ENCODE data around the gene TNF.
"Not testable (repeated sequence)": the region's sequence is repeated elsewhere in the genome, so short reads cannot be mapped to it uniquely, and the experiment has no call there.

TNF gene

DNA sequence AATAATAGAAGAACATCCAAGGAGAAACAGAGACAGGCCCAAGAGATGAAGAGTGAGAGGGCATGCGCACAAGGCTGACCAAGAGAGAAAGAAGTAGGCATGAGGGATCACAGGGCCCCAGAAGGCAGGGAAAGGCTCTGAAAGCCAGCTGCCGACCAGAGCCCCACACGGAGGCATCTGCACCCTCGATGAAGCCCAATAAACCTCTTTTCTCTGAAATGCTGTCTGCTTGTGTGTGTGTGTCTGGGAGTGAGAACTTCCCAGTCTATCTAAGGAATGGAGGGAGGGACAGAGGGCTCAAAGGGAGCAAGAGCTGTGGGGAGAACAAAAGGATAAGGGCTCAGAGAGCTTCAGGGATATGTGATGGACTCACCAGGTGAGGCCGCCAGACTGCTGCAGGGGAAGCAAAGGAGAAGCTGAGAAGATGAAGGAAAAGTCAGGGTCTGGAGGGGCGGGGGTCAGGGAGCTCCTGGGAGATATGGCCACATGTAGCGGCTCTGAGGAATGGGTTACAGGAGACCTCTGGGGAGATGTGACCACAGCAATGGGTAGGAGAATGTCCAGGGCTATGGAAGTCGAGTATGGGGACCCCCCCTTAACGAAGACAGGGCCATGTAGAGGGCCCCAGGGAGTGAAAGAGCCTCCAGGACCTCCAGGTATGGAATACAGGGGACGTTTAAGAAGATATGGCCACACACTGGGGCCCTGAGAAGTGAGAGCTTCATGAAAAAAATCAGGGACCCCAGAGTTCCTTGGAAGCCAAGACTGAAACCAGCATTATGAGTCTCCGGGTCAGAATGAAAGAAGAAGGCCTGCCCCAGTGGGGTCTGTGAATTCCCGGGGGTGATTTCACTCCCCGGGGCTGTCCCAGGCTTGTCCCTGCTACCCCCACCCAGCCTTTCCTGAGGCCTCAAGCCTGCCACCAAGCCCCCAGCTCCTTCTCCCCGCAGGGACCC, 981 bp upstream of the TNF start:
- DNase-seq, result no peak

DNA sequence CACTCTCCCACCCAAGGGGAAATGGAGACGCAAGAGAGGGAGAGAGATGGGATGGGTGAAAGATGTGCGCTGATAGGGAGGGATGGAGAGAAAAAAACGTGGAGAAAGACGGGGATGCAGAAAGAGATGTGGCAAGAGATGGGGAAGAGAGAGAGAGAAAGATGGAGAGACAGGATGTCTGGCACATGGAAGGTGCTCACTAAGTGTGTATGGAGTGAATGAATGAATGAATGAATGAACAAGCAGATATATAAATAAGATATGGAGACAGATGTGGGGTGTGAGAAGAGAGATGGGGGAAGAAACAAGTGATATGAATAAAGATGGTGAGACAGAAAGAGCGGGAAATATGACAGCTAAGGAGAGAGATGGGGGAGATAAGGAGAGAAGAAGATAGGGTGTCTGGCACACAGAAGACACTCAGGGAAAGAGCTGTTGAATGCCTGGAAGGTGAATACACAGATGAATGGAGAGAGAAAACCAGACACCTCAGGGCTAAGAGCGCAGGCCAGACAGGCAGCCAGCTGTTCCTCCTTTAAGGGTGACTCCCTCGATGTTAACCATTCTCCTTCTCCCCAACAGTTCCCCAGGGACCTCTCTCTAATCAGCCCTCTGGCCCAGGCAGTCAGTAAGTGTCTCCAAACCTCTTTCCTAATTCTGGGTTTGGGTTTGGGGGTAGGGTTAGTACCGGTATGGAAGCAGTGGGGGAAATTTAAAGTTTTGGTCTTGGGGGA, 754 bp downstream of the TNF start:
- no peak for DNase-seq

DNA sequence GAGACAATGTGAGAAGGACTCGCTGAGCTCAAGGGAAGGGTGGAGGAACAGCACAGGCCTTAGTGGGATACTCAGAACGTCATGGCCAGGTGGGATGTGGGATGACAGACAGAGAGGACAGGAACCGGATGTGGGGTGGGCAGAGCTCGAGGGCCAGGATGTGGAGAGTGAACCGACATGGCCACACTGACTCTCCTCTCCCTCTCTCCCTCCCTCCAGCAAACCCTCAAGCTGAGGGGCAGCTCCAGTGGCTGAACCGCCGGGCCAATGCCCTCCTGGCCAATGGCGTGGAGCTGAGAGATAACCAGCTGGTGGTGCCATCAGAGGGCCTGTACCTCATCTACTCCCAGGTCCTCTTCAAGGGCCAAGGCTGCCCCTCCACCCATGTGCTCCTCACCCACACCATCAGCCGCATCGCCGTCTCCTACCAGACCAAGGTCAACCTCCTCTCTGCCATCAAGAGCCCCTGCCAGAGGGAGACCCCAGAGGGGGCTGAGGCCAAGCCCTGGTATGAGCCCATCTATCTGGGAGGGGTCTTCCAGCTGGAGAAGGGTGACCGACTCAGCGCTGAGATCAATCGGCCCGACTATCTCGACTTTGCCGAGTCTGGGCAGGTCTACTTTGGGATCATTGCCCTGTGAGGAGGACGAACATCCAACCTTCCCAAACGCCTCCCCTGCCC, 1.7 kb downstream of the TNF start:
- no peak for DNase-seq

DNA sequence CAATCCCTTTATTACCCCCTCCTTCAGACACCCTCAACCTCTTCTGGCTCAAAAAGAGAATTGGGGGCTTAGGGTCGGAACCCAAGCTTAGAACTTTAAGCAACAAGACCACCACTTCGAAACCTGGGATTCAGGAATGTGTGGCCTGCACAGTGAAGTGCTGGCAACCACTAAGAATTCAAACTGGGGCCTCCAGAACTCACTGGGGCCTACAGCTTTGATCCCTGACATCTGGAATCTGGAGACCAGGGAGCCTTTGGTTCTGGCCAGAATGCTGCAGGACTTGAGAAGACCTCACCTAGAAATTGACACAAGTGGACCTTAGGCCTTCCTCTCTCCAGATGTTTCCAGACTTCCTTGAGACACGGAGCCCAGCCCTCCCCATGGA, 2.2 kb downstream of the TNF start:
- DNase-seq, result no peak

DNA sequence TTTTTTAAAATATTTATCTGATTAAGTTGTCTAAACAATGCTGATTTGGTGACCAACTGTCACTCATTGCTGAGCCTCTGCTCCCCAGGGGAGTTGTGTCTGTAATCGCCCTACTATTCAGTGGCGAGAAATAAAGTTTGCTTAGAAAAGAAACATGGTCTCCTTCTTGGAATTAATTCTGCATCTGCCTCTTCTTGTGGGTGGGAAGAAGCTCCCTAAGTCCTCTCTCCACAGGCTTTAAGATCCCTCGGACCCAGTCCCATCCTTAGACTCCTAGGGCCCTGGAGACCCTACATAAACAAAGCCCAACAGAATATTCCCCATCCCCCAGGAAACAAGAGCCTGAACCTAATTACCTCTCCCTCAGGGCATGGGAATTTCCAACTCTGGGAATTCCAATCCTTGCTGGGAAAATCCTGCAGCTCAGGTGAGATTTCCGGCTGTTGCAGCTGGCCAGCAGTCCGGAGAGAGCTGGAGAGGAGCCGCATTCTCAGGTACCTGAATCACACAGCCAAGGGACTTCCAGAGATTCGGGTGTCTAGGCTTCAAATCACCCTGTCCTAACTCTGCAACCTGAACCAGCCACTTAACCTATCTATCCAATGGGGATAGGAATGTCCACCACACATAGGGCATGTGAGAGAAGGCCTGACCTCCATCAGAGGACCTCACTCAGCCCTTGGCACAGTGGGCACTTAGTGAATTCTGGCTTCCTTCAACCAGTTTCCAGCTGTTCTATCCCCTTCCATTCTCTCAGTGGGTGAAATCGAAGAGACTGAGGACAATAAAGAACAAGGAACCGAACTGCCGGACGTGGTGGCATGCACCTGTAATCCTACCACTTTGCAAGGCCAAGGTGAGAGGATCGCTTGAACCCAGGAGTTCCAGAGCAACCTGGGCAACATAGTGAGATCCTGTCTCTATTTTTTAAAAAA, 3.1 kb downstream of the TNF start:
- DNase-seq, result no peak

DNA sequence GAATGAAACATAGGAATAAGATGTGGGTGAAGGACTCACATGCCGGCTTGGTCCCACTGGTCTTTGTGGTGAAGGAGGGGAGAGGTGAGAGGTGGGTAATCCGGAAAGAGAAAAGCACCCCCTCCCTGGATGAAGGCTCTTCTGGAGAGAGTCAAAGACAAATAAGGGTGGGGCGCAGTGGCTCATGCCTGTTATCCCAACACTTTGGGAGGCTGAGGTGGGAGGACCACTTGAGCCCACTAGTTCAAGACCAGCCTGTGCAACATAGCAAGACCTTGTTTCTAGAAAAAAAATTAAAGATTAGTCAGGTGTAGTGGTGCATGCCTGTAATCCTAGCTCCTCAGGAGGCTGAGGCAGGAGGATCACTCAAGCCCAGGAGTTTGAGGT, 3.7 kb downstream of the TNF start:
- DNase-seq, result no peak

DNA sequence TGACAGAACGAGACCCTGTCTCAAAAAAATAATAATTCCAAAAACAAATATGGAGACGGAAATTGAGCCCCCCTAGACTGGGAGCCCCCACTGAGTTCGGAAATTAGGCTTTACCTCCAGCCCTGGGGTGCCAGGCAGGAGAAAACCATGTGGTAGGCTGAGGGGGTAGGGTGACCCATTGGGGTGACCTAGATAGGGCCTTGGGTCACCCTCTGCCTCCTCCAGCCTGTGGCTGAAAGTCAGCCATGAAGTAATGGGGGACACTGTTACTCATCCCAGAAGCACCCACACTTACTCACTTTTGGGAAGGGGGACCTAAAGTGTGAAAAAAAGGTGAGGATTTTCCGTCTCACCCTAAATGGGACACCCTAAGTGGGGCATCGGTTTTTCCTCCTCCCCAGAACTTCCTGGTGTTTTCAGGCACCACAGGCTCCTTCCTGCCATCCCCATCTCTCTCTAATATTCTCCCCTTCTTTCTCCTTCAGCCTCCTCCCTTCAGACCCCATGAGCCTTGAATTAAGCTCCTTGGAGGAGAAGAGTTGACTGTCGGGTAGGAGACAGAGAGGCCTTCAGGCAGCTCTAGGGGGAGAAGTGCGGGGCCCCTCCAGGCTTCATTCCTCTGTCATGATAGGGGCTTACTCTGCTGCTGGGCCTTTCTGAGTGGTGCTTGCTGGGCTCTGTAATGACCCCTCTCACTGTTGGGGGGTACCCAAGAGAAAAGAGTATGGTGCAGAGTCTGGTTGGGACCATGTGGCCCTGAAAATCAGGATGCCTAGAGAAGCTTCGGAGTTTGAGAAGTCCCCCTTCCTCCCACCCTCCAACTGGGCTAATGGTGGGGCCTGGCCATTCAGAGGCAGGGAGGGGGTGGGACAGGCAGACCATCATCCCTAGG, 4.4 kb downstream of the TNF start:
- DNase-seq, result no peak

DNA sequence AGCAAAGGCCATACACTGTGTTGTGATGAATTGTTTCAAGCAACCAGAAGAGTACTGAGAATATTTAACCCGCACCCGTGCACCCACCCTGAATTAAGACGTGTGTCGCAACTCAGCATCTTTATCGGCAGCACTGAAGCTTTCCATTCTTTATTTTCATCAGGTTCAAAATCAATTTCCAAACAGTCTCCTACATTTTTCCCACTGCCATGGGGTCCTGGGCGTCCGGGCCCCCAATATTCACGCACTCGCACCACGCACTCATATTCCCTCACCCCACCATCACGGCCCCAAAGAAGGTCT, 5.0 kb downstream of the TNF start:
- DNase-seq, result no peak

DNA sequence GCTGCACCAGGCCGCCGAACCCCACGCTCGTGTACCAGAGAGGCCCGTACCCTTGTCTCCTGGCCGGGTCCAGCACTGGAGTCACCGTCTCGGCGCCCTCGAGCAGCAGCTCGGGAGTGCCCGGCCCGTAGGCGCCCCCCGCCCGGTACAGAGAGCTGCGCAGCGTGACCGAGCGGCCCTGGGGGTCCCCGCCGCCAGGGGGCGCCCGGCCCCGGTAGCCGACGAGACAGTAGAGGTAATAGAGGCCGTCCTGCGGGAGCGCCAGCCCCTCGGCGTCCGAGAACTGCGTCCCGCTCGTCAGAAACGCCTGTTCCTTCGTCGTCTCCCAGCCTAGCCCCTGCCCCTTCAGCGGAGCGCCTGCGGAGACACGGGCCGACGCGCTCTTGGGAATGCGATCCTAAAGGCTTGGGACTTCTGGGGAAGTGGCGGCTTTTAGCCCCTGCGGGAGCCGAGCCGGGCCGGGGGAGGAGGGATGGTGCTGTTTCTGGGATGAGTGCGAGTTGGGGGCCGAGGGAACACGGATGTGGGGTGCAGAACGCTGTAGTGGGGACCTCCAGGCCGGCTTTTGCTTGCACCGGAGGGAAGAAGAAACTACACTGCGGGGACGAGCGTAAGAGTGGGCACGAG, 5.6 kb downstream of the TNF start:
- DNase-seq, result peak; percentile 66

DNA sequence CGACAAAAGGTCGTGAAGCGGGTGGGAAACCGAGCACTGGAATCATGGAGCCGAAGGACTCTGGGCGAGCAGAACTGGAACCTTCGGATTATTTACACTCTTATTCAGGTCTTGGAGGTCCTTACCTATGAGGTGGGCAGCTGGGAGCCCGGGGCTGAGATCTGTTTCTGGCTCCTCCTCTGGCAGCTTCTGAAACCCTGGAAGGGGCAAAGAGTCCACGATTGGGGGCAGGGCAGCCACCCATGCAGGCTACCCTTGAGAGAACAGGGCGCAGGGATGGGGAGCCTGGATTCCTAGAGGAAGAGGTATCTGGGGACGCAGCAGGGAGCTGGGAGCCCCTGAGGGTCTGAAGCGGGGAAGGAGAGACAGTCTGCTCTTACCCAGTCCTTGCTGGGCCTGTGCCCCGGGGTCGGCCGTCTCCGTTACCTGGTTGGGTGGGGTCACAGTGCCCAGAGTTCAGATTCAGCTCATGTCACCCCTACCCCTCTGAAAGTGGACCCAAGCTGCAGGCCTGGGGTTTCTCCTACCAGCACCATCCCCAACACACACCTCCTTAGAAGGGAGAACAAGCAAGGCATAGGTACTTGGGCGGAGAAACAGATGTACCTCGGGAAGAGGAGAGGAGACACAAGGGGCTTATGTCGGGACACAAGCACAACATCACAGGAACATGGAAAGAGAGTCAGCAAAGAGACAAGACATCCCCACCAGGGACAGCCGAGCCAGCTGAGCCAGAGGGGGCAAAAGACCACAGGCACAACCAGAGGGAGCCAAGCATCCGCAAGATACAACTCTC, 6.3 kb downstream of the TNF start:
- DNase-seq, result no peak

DNA sequence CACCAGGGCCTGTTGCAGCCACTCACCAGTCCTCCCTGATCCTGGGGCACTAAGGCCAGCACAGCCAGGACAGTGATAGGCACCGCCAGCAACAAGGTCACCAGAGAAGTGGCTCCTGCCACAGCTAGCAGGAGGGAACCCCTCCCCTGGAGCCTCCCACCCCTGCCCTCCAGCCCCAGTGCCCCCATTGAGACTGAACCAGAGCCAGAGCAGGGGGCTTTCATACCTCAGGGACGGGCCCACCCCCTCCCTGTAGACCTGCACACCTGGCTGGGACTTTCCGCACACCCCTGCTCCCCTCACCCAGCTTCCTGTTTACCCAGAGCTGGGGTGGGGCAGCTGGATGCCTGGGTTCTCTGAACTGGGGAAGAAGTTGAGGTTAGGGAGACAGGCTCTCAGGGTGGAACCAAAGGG, 6.9 kb downstream of the TNF start, which contains the start of gene LTB:
Gene LTB (minus strand): TSS at position 195 of the 414 bp plus-strand sequence. CDS start 7 bp downstream, at position 188.
- DNase-seq, result no peak

DNA sequence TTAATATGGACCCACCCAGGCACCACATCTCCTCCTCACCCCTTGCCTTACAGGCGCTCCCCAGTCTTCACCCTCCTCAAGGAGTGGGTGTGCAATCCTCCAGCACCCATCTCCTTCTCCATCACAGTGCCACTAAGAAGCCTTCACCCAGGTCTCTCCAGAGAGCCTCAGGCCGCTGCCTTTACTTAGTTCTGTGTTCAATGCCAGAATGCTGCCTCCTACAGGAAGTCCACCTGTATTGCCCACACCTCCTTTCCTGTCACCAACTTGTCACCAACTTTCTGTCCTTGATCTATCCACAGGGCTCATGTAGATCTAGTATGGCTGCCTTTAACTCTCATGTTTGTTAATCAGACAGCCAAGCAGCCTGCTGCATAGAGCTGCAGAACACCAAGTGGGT, 10.1 kb downstream of the TNF start:
- no peak for DNase-seq

DNA sequence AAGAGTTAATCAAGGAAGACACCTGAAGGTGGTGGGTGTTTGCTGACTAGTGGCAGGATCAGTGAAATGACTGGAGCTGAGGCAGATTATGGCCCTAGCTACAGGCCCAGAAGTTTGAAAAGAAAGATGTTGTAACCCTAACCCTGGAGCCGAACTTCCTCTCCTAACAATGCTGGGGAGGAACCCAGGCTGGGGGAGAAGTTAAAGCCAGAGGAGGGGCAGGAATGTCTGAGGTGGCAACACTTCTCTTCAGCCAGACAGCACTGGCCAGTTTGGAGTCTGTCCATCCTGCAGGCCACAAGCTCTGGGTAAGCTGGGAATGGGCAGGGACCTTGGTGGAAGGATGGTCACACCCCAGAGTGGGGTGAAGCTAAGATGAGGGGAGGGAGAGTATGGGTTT, 10.6 kb downstream of the TNF start, which contains the start of gene LST1:
Gene LST1 (plus strand): TSS at position 270 of the 400 bp plus-strand sequence. CDS start 1,023 bp downstream, outside the sequence.
- no peak for DNase-seq

DNA sequence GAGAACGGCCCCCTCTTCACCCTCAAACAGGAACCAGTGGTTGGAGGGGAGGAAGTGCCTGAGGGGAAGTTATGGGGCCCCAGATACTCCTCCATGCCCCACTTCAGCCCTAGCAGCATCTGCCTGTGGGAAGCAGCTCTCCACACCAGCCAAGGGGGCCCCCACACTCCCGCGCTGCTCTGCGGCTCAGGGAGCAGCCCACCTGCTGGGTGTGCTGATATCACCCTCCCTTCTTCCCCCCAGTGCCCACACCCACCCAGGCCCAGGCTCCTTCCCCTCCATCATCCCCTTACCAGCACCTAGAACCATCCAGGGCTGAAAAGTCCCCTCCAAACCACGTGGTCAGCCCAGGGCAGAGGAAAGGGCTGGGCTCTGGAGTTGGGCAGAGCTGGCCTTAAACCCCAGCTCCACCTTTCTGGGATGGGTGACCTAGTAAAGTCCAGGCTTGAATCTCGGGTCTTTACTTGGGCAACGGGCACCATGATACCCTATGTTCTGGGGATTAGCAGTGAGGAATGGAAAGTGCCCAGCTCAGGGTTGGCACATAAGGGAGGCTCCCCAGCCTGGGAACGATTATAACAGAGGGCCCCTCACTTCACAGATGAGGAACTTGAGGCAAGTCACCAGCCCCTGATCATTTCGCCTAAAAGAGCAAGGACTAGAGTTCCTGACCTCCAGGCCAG, 11.4 kb downstream of the TNF start:
- DNase-seq, result no peak

DNA sequence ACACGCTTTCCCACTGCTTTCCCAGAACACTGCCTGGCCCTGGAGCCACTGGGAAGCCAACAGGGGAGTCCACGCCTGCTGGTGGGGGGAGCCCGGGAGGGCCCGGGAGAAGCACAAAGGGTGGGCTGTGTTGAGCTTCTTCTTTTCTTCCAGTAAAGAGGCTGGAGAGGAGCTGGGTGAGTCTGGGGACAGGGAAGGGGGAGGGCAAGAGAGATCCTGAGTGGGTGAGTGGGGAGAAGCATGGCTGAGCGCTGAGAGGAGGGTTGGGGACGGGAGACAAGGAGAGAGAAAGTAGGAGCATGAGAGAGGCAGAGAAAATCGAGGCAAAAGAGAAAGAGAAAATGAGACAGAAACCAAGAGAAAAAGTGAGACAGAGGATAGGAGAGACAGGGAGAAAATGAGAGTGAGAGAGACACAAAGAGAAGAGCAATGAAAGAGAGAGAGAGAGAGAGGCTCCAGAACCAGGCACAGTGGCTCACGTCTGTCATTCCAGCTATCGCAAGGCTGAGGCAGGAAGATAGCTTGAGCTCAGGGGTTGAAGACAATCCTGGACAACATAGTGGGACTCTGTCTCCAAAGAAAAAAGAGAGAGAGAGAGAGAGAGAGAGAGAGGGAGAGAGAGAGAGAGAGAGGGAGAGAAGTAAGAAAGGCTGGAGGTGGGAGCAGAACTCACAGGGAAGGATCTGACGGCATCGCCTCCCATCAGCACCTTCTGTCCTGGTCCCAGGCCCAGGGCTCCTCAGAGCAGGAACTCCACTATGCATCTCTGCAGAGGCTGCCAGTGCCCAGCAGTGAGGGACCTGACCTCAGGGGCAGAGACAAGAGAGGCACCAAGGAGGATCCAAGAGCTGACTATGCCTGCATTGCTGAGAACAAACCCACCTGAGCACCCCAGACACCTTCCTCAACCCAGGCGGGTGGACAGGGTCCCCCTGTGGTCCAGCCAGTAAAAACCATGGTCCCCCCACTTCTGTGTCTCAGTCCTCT, 12.7 kb downstream of the TNF start:
- DNase-seq, result no peak

DNA sequence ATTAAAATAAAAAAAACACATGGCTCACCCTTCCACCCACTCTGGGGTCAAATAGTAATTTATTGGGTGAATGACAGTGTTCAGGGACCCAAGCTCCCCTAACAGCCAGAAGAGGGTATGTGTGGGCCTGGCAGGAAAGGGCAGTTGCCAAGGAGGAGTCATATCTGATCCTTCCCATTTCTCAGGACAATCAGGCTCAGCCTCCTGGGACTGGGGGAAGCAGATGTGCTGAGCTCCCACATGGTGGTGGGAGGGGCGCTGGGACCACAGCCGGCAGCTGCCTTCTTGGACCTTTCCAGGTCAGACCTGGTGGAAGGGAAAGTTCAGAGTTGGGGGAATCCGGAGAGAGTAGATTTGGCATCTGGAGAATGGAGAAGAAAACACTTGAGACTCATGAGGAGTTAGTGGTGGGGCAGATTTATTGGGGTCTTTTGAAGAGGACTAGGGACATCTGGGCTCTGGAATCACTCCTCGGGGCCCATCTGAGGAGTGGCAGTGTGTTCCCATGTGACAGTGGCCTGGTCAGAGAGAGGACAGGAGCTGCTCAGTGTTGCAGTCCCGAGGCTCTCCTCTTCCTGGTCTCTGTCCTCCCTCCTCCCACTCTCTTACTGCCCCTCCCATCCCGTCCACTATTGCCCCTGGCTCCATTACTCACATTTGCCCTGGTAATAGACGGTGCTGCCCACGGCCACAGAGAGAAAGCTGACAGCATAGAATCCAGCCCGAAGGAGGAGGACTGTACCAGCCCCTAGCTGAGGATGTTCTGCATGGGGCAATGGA, 13.7 kb downstream of the TNF start:
- no peak for DNase-seq

DNA sequence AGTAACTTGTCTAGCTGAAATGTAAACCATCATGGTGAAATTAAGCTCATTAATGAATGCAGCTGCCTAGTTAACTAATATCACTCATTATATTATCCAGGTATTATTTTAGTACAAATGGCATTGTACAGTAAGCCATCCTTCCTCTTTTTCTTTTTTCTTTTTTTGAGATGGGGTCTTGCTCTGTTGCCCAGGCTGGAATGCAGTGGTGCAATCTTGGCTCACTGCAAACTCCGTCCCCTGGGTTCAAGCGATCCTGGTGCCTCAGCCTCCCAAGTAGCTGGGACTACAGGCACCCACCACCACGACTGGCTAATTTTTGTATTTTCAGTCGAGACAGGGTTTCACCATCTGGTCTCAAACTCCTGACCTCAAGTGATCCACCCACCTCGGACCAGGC, 15.3 kb downstream of the TNF start:
- not testable (repeated sequence) for DNase-seq

Data from NCI-H146 (cell line).